Neural crest cell (in vitro differentiated cells): ENCODE data around the gene TEX11. TPM values are rescaled to one million over a fixed set of nuclear protein-coding genes. Genes with fewer than 3 reads are reported as not detected.
"Not testable (repeated sequence)": the region's sequence is repeated elsewhere in the genome, so short reads cannot be mapped to it uniquely, and the experiment has no call there.

Experiments
- DNase-seq: peaks from one replicate; pipeline ENCODE4 v3.0.0; 2021; ENCODE audit warnings: low read depth, mixed read lengths, low spot score
- H3K27ac Mint-ChIP-seq: one replicate; pipeline ENCODE4 v1.8.0; 2021; ENCODE audit warnings: mild to moderate bottlenecking, mixed read lengths; ENCODE audit not compliant: unreplicated experiment
- H3K27me3 Mint-ChIP-seq: 2 replicates; pipeline ENCODE4 v1.8.0; 2021; ENCODE audit warnings: low read depth, mild to moderate bottlenecking, mixed read lengths
- H3K36me3 Mint-ChIP-seq: 2 replicates; pipeline ENCODE4 v1.8.0; 2021; ENCODE audit warnings: low read depth, mild to moderate bottlenecking, mixed read lengths
- H3K4me1 Mint-ChIP-seq: 2 replicates; pipeline ENCODE4 v1.8.0; 2021; ENCODE audit warnings: mixed read lengths
- H3K4me3 Mint-ChIP-seq: one replicate; pipeline ENCODE4 v1.8.0; 2021; ENCODE audit warnings: mild to moderate bottlenecking, mixed read lengths
- H3K9me3 Mint-ChIP-seq: 2 replicates; pipeline ENCODE4 v1.8.0; 2021; ENCODE audit warnings: mixed read lengths
- CTCF ChIP-seq: fragments of 200-600 bp; sonication (generic); conservative IDR thresholded peaks from 2 replicates; pipeline ENCODE4 v1.5.0; 2021; ENCODE audit warnings: antibody characterized with exemption, mild to moderate bottlenecking
- total RNA-seq: library from RNA; stranded (reverse); gene quantifications from 2 replicates; pipeline ENCODE4 v1.2.1, GENCODE V29; 2021

Gene TEX11
- total RNA-seq, 1 donor from 2014 or later, result not detected

GRCh38 chrX:70916754-70917153, 8.2 kb upstream of the TEX11 start:
- no peaks in the 10 kb centered on the region for H3K36me3 Mint-ChIP-seq
- H3K27me3 Mint-ChIP-seq, result no peaks in the 10 kb centered on the region
- no peak overlapping the region for H3K27ac Mint-ChIP-seq
- H3K4me1 Mint-ChIP-seq, result peaks cover under 1% of the 10 kb centered on the region
- DNase-seq, result no peak
- H3K9me3 Mint-ChIP-seq, result peaks cover 4% of the 10 kb centered on the region
- no peak for TF ChIP-seq CTCF
- no peak overlapping the region for H3K4me3 Mint-ChIP-seq

GRCh38 chrX:70907900-70908299, 611 bp downstream of the TEX11 start:
- no peak for DNase-seq
- Mint-ChIP-seq H3K4me1 (no peaks in the 10 kb centered on the region), H3K36me3 (peaks cover 3% of the 10 kb centered on the region)

GRCh38 chrX:70901465-70901864, 7.0 kb downstream of the TEX11 start:
- no peak overlapping the region for H3K4me3 Mint-ChIP-seq
- peaks cover 5% of the 10 kb centered on the region for H3K9me3 Mint-ChIP-seq
- H3K4me1 Mint-ChIP-seq, result no peaks in the 10 kb centered on the region
- H3K36me3 Mint-ChIP-seq, result no peaks in the 10 kb centered on the region
- TF ChIP-seq CTCF, result no peak
- no peaks in the 10 kb centered on the region for H3K27me3 Mint-ChIP-seq
- DNase-seq, result no peak
- no peak overlapping the region for H3K27ac Mint-ChIP-seq

More at GRCh38 chrX:70907900-70908299, 611 bp downstream of the TEX11 start:
- Mint-ChIP-seq H3K9me3 (peaks cover 16% of the 10 kb centered on the region), H3K27ac (no peak overlapping the region), H3K4me3 (no peak overlapping the region), H3K27me3 (no peaks in the 10 kb centered on the region)
- no peak for TF ChIP-seq CTCF

GRCh38 chrX:70890441-70890840, 18.1 kb downstream of the TEX11 start:
- H3K27ac Mint-ChIP-seq, DNase-seq, H3K4me3 Mint-ChIP-seq, H3K36me3 Mint-ChIP-seq, H3K4me1 Mint-ChIP-seq, H3K27me3 Mint-ChIP-seq, H3K9me3 Mint-ChIP-seq: not testable (repeated sequence)

GRCh38 chrX:70878902-70879301, 29.6 kb downstream of the TEX11 start:
- no peak for TF ChIP-seq CTCF
- Mint-ChIP-seq H3K9me3 (no peaks in the 10 kb centered on the region), H3K27ac (no peak overlapping the region), H3K27me3 (no peaks in the 10 kb centered on the region), H3K36me3 (peaks cover 3% of the 10 kb centered on the region), H3K4me1 (no peaks in the 10 kb centered on the region), H3K4me3 (no peak overlapping the region)
- no peak for DNase-seq

- Mint-ChIP-seq H3K9me3 (peaks cover 6% of the 10 kb centered on the region), H3K4me3 (no peak overlapping the region), H3K4me1 (no peaks in the 10 kb centered on the region), H3K36me3 (no peaks in the 10 kb centered on the region), H3K27ac (no peak overlapping the region), H3K27me3 (no peaks in the 10 kb centered on the region)
- DNase-seq, result no peak
- no peak for TF ChIP-seq CTCF
Measured at GRCh38 chrX:70852294-70852693, 56.2 kb downstream of the TEX11 start.

GRCh38 chrX:70844081-70844480, 64.4 kb downstream of the TEX11 start:
- H3K4me1 Mint-ChIP-seq, H3K36me3 Mint-ChIP-seq, DNase-seq, H3K27ac Mint-ChIP-seq, H3K27me3 Mint-ChIP-seq, H3K4me3 Mint-ChIP-seq, H3K9me3 Mint-ChIP-seq: not testable (repeated sequence)

- not testable (repeated sequence) for H3K4me3 Mint-ChIP-seq, H3K9me3 Mint-ChIP-seq, H3K27ac Mint-ChIP-seq, H3K27me3 Mint-ChIP-seq, DNase-seq, H3K4me1 Mint-ChIP-seq, H3K36me3 Mint-ChIP-seq
Measured at GRCh38 chrX:70843620-70844019, 64.9 kb downstream of the TEX11 start.
